Smooth muscle cell (in vitro differentiated cells): ENCODE data around the gene CLC. TPM values are rescaled to one million over a fixed set of nuclear protein-coding genes. Genes with fewer than 3 reads are reported as not detected.

Experiments
- DNase-seq: peaks from one replicate; lab custom pipeline; 2025; ENCODE audit not compliant: unreplicated experiment; lab: John Stamatoyannopoulos, UW
- H2AFZ ChIP-seq: fragments of 200-600 bp; sonication (generic); 2 replicates; pipeline ENCODE4 v1.6.0; 2016; ENCODE audit warnings: antibody characterized with exemption, low read depth, mild to moderate bottlenecking
- H3F3A ChIP-seq: fragments of 200-600 bp; sonication (generic); 2 replicates; pipeline ENCODE4 v1.6.0; 2017; ENCODE audit warnings: antibody characterized with exemption, low read depth
- H3K27ac ChIP-seq: fragments of 200-600 bp; sonication (generic); 2 replicates; pipeline ENCODE4 v1.5.1; 2016; ENCODE audit warnings: low read depth, mild to moderate bottlenecking
- H3K27me3 ChIP-seq: fragments of 200-600 bp; sonication (generic); 2 replicates; pipeline ENCODE4 v1.6.1; 2016; ENCODE audit warnings: low read depth, mild to moderate bottlenecking
- H3K36me3 ChIP-seq: fragments of 200-600 bp; sonication (generic); 2 replicates; pipeline ENCODE4 v1.5.1; 2016; ENCODE audit warnings: low read depth
- H3K4me1 ChIP-seq: fragments of 200-600 bp; sonication (generic); 2 replicates; pipeline ENCODE4 v1.5.1; 2016; ENCODE audit warnings: low read depth
- H3K4me2 ChIP-seq: fragments of 200-600 bp; sonication (generic); 2 replicates; pipeline ENCODE4 v1.6.0; 2016; ENCODE audit warnings: mild to moderate bottlenecking
- H3K4me3 ChIP-seq: fragments of 200-600 bp; sonication (generic); 2 replicates; pipeline ENCODE4 v1.5.1; 2016; ENCODE audit warnings: mild to moderate bottlenecking
- H3K79me2 ChIP-seq: fragments of 200-600 bp; sonication (generic); 2 replicates; pipeline ENCODE4 v1.6.0; 2016; ENCODE audit warnings: low read depth, mild to moderate bottlenecking
- H3K9ac ChIP-seq: fragments of 200-600 bp; sonication (generic); 2 replicates; pipeline ENCODE4 v1.6.0; 2016; ENCODE audit warnings: low read depth
- H3K9me3 ChIP-seq: fragments of 200-600 bp; sonication (generic); replicated peaks from 2 replicates; pipeline ENCODE4 v1.5.1; 2016; ENCODE audit warnings: low read depth
- H4K20me1 ChIP-seq: fragments of 200-600 bp; sonication (generic); 2 replicates; pipeline ENCODE4 v1.6.0; 2016; ENCODE audit warnings: low read depth
- CTCF ChIP-seq: fragments of 200-600 bp; sonication (generic); IDR thresholded peaks from 2 replicates; pipeline ENCODE4 v1.5.1; 2017; ENCODE audit warnings: borderline replicate concordance, mild to moderate bottlenecking, antibody characterized with exemption; ENCODE audit not compliant: insufficient read depth, poor library complexity, severe bottlenecking
- WGBS: methylation state at CpG from one replicate; pipeline ENCODE4 v1.1.7; 2016; ENCODE audit warnings: low lambda C conversion rate; 5-methylcytosine and 5-hydroxymethylcytosine counted together
- polyA plus RNA-seq: library from polyadenylated mRNA; unstranded; fragments of >200 nt; fragmentation: Nextera tagmentation; extraction: Ambion mirVana; gene quantifications from 2 replicates; pipeline ENCODE4 v1.2.1, GENCODE V29; 2016
- total RNA-seq: library from RNA; depleted of rRNA; stranded (reverse); fragments of >200 nt; gene quantifications from 2 replicates; pipeline ENCODE4 v1.2.3, GENCODE V29; 2014

The CLC gene
- total and polyA plus RNA-seq, 2 experiments from 2014 or later = not detected

- no peak overlapping the region for H3K4me2 ChIP-seq
- no peaks in the 10 kb centered on the region for H3F3A ChIP-seq
- no peak overlapping the region for H2AFZ ChIP-seq
- H3K79me2 ChIP-seq = no peaks in the 10 kb centered on the region
- H4K20me1 ChIP-seq = no peaks in the 10 kb centered on the region
- no peaks in the 10 kb centered on the region for H3K9me3 ChIP-seq
- no peak for TF ChIP-seq CTCF
- H3K27me3 ChIP-seq = no peaks in the 10 kb centered on the region
- H3K9ac ChIP-seq = no peak overlapping the region
- no peaks in the 10 kb centered on the region for H3K36me3 ChIP-seq
- DNase-seq = no peak
- H3K4me3 ChIP-seq = no peak overlapping the region
- WGBS = 82% methylated on average over 5 of the region's 5 CpGs
- peak overlapping the region; percentile 30 for H3K27ac ChIP-seq
- no peaks in the 10 kb centered on the region for H3K4me1 ChIP-seq
Observed at GRCh38 chr19:39709026-39709872, 28.6 kb downstream of the CLC start.

- no peak for TF ChIP-seq CTCF
- Histone ChIP-seq H3K36me3 (no peaks in the 10 kb centered on the region), H3K9me3 (no peaks in the 10 kb centered on the region), H4K20me1 (no peaks in the 10 kb centered on the region), H3K9ac (no peak overlapping the region), H3F3A (no peaks in the 10 kb centered on the region), H2AFZ (no peak overlapping the region), H3K27ac (no peak overlapping the region), H3K4me3 (no peak overlapping the region), H3K4me2 (no peak overlapping the region), H3K79me2 (no peaks in the 10 kb centered on the region), H3K4me1 (no peaks in the 10 kb centered on the region), H3K27me3 (no peaks in the 10 kb centered on the region)
- DNase-seq = no peak
- WGBS = 86% methylated on average over 6 of the region's 6 CpGs
Observed at GRCh38 chr19:39708594-39708993, 29.2 kb downstream of the CLC start.

- 82% methylated on average over 8 of the region's 8 CpGs for WGBS
- Histone ChIP-seq H3K27ac (no peak overlapping the region), H3K36me3 (no peaks in the 10 kb centered on the region), H3K27me3 (no peaks in the 10 kb centered on the region), H3K4me1 (no peaks in the 10 kb centered on the region), H3F3A (no peaks in the 10 kb centered on the region), H3K4me3 (no peak overlapping the region), H3K79me2 (no peaks in the 10 kb centered on the region), H2AFZ (no peak overlapping the region), H3K9me3 (no peaks in the 10 kb centered on the region), H4K20me1 (no peaks in the 10 kb centered on the region), H3K4me2 (no peak overlapping the region), H3K9ac (no peak overlapping the region)
- TF ChIP-seq CTCF = no peak
- no peak for DNase-seq
Observed at GRCh38 chr19:39705578-39706188, 32.1 kb downstream of the CLC start.
